SJCRH30 (cell line): ENCODE measurements around the gene VSIG2. TPM values are rescaled to one million over a fixed set of nuclear protein-coding genes. Genes with fewer than 3 reads are reported as not detected.

Experiments
- DNase-seq, 2 experiments: peaks; one replicate each; pipeline ENCODE4 v3.0.0-alpha.2; 2015 to 2020
- H3K27ac ChIP-seq: fragments of 250-450 bp; sonication (Bioruptor Pico); 2 replicates; pipeline ENCODE4 v1.5.1; 2020; ENCODE audit warnings: mild to moderate bottlenecking, moderate library complexity
- H3K27me3 ChIP-seq: fragments of 250-450 bp; sonication (Bioruptor Pico); 2 replicates; pipeline ENCODE4 v1.5.1; 2020; ENCODE audit warnings: mild to moderate bottlenecking, moderate library complexity
- H3K36me3 ChIP-seq: fragments of 250-450 bp; sonication (Bioruptor Pico); 2 replicates; pipeline ENCODE4 v1.5.1; 2020; ENCODE audit warnings: mild to moderate bottlenecking, moderate library complexity
- H3K4me1 ChIP-seq: fragments of 250-450 bp; sonication (Bioruptor Pico); 2 replicates; pipeline ENCODE4 v1.5.1; 2020; ENCODE audit warnings: mild to moderate bottlenecking, moderate library complexity
- H3K4me3 ChIP-seq: fragments of 250-450 bp; sonication (Bioruptor Pico); 2 replicates; pipeline ENCODE4 v1.5.1; 2020; ENCODE audit warnings: mild to moderate bottlenecking, moderate library complexity
- H3K9me3 ChIP-seq: fragments of 250-450 bp; sonication (Bioruptor Pico); replicated peaks from 2 replicates; pipeline ENCODE4 v1.5.1; 2020; ENCODE audit warnings: mild to moderate bottlenecking, moderate library complexity
- total RNA-seq: library from RNA; depleted of rRNA; stranded (reverse); fragments of >200 nt; shearing (Covaris generic); gene quantifications from 2 replicates; pipeline ENCODE4 v1.2.3, GENCODE V29; 2014

VSIG2 gene
- total RNA-seq, 1 experiment from 2014 or later, result not detected

DNA sequence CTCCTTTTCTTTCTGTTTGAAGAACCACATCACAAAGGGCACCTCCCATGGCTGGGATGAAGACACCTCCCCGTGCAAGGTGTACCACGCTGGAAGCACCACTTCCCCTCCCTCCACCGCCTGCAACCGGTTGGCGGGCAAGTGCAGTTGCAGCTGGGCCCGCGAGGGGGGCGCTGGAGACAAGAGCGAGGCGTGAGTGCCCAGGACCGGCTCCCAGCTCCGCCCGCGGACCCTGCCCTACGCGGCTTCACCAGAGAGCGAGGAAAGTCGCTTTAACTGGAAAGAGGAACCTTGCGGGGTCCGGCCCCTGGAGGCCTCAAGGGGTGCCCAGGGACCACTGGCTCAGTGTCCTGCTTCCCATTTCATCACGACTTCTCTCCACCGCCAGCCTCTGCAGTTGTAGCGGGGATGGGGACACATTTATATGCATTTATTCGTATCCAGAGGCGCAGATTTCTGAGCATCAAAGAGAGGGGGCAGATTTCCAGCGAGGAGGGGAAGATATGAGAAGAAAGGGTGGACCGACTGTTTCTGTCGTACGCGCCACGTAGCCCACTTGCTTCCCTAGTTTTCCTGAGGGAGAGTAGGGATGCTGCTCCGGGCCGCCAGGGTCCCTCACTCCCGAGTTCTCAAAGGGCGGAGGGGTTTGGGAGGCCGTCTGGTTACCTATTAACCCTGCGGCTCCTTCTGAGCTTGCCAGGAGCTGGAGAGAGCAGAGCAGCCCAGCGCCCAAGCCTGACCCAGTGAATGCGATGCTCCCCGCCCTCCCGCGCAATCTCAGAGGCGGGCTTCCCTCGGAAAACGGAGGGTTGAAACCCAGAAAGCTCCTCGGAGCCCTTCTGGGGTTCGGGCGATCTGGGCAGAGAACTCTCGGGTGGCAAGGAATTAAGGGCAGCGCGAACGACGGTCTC lies 6.6 kb upstream of the VSIG2 start:
- no peak for DNase-seq
- no peak overlapping the region for H3K4me3 ChIP-seq
- H3K9me3 ChIP-seq, result no peaks in the 10 kb centered on the region
- H3K27ac ChIP-seq, result no peak overlapping the region
- no peaks in the 10 kb centered on the region for H3K36me3 ChIP-seq
- 0 out of 2 replicates have a peak, but pooled peaks cover 3% of the 10 kb centered on the region for H3K4me1 ChIP-seq
- H3K27me3 ChIP-seq, result no peaks in the 10 kb centered on the region

DNA sequence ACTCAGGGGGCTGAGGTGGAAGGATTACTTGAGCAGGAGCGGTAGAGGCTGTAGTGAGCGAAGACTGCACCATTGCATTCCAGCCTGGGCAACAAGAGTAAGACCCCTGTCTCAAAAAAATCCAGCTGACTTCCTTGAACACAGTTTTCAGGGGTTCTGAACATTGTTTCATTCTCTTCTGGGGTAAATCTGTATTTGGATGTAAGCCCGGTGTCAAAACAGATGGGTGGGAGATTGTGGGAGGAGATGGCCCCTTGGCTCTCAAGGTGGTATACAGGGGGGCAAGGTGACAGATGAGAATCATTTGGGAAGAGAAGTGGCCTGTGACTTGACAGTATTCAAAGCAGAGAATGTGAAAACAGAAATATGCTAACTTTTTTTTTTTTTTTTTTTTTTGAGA lies 5.3 kb upstream of the VSIG2 start:
- H3K27ac ChIP-seq, result no peak overlapping the region
- H3K4me1 ChIP-seq, result no peaks in the 10 kb centered on the region
- DNase-seq, result no peak
- H3K36me3 ChIP-seq, result no peaks in the 10 kb centered on the region
- H3K27me3 ChIP-seq, result no peaks in the 10 kb centered on the region
- H3K4me3 ChIP-seq, result no peak overlapping the region
- H3K9me3 ChIP-seq, result no peaks in the 10 kb centered on the region

DNA sequence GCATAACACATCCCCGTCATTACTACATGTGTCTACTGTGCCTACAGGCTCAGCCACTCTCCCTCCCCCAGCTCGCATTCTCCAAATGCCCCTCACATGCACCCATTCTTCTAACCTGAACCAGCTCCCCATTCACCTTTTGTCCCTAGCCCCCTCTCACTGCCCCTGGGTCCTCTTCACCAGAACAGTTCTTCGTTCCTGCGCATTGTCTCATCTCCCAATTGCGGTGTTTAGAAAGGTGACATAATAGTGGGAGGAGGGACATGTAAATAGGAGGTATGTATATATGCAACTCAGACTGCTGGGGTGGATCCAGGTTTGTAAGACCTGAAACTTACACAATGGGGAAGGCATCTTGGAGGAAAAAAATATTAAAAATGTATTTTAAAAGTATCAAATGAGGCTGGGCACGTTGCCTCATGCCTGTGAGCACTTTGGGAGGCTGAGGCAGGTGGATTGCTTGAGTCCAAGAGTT lies 4.7 kb upstream of the VSIG2 start:
- H3K27ac ChIP-seq, result no peak overlapping the region
- no peak overlapping the region for H3K4me3 ChIP-seq
- H3K27me3 ChIP-seq, result no peaks in the 10 kb centered on the region
- no peaks in the 10 kb centered on the region for H3K36me3 ChIP-seq
- no peaks in the 10 kb centered on the region for H3K9me3 ChIP-seq
- DNase-seq, result no peak
- no peaks in the 10 kb centered on the region for H3K4me1 ChIP-seq

DNA sequence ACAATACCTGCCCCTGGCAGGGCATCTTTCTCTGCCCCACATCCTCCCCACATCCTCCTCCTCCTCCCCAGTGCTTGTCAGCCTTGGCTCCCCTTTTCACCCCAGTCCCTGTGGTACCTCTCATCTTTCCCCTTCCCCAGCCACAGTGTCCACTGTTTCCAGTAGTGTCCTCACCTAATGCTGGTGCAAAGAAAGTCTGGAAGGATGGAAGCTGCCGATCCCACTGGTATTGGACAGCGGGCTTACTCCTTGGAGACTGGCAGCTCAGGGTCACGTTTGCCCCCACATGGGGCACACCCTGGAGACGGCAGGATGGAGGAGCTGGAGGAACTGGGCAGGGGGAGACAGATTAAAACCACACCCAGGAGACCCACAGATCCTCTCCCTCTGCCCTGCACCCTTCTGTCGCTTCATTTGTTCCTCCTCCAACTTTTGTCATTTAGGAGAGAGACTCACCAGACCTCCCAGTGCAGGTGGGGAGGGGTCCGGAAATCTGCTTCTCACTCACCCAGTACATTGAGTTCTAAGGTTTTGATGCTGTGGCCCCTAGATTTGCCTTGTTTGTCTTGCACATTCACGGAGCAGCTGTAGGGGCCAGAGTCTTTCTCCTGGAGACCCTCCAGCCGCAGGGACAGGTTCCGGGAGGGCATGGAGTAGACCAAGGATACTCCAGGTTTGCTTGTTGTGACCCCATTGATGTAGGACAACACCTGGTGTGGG lies 4.1 kb upstream of the VSIG2 start:
- Histone ChIP-seq H3K27ac (no peak overlapping the region), H3K9me3 (no peaks in the 10 kb centered on the region), H3K27me3 (no peaks in the 10 kb centered on the region), H3K36me3 (no peaks in the 10 kb centered on the region), H3K4me1 (no peaks in the 10 kb centered on the region), H3K4me3 (no peak overlapping the region)
- DNase-seq, result no peak

DNA sequence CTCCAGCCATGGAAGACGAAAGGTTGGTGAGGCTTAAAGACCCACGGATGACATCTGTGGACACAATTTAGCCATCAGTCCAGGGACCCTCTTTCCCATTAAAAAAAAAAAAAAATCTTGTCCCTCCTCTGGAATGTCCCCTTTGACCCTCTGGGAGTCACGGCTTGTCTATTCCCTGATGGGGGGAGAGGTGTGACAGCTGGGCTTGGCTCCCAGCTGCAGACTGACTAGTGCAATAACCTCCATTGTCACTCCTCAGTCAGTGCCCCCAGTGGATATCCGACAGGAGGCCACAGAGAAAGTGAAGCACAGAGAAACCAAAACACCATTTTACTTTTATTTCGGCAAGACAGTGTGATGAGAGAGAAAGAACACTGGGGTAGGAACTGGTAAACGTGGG lies 2.7 kb upstream of the VSIG2 start:
- Histone ChIP-seq H3K9me3 (no peaks in the 10 kb centered on the region), H3K4me3 (no peak overlapping the region), H3K36me3 (no peaks in the 10 kb centered on the region), H3K4me1 (no peaks in the 10 kb centered on the region), H3K27ac (no peak overlapping the region), H3K27me3 (no peaks in the 10 kb centered on the region)
- no peak for DNase-seq

DNA sequence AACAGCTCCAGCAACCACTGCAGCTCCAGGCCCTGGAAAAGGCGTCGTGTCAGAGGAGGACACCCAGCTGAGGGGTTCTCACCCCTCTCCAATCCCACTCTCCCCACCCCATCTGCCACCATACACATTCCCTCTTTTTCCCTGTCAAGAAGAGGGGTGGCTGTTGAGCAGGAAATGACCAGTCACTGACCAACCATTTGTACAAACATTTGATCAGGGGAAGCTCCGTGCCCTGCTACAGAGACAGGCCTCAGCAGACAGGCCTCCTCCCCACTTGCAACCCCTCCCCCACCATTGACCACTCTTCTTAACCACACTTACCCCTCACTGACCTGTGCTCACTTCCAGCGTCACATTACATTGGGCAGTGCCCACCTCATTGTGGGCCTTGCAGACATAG lies 2.3 kb upstream of the VSIG2 start:
- H3K27me3 ChIP-seq, result no peaks in the 10 kb centered on the region
- DNase-seq, result no peak

DNA sequence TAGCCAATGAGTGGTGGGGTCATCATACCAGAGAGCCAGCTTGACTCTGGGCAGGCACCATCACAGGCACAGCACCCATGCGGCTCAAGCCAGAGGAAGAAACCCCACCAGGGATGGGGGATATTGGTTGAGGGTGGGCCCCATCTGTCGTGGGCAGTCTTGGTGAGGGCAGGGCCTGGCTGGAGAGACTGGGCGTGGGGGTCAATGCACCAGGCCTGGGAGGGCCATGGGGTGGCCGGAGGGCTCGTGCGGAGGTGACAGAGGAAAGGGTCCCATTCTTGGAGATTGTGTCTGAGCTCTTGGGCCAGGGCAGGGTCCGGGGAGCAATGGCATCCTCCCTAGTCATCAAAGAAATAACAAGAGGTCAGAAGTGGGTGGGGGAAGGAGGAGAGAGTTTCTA lies 1.6 kb upstream of the VSIG2 start:
- Histone ChIP-seq H3K4me3 (no peak overlapping the region), H3K36me3 (no peaks in the 10 kb centered on the region), H3K9me3 (no peaks in the 10 kb centered on the region), H3K27me3 (no peaks in the 10 kb centered on the region), H3K27ac (no peak overlapping the region), H3K4me1 (no peaks in the 10 kb centered on the region)
- DNase-seq, result no peak

More for the DNA sequence above, 2.3 kb upstream of the VSIG2 start:
- Histone ChIP-seq H3K27ac (no peak overlapping the region), H3K4me3 (no peak overlapping the region), H3K4me1 (no peaks in the 10 kb centered on the region), H3K9me3 (no peaks in the 10 kb centered on the region), H3K36me3 (no peaks in the 10 kb centered on the region)

DNA sequence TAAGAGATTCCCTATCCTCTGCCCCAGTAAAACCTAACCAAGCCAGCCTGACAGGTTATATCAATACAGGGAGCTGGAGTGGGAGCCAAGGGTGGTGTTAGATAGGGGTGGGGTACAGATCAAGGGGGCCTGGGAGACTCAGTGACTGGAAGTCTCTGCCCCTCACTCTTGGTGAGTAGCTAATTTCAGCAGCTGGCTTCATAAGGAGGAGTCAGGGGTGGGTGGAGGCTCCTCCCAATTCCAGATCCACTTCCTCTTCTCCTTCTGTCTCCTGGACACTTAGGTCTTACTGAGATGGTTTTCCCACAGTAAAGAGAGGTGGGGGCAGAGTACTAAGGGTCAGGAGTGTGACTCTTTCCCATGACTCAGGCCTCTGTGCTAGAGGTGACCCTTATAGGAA lies 1.1 kb upstream of the VSIG2 start:
- DNase-seq, result no peak
- no peak overlapping the region for H3K27ac ChIP-seq
- H3K9me3 ChIP-seq, result no peaks in the 10 kb centered on the region
- H3K36me3 ChIP-seq, result no peaks in the 10 kb centered on the region
- no peaks in the 10 kb centered on the region for H3K4me1 ChIP-seq
- no peak overlapping the region for H3K4me3 ChIP-seq
- H3K27me3 ChIP-seq, result no peaks in the 10 kb centered on the region

DNA sequence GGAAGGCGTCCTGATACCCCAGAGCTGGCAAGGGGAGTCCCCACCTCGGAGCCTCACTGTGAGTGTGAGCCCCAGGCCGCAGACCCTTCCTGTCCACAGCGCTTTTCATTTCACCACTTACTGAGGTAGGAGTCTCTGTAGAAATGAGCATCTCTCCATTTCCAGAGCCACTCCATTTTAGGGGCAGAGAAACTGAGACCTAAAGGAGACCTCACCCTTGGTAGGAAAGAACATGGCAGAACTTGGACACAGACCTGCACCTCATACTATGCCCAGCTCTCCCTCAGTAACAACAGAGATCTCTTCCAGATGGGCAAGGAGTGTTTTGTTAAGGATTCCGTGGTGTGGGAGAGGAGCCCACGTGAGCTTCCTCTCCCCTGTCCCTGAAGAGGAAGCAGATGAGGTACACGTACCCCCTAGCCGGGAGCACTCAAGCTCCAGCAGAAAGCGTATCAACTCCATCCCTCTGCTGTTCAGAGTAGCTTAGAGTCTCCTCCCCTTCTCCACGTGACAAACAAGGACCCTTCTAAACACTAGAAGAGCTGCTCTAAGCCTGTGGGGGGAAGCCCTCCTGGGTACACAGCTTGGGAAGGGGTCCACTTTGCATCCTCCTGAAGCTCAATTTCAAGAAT lies 532 bp upstream of the VSIG2 start:
- Histone ChIP-seq H3K27ac (no peak overlapping the region), H3K9me3 (no peaks in the 10 kb centered on the region), H3K4me3 (no peak overlapping the region), H3K36me3 (no peaks in the 10 kb centered on the region), H3K4me1 (no peaks in the 10 kb centered on the region), H3K27me3 (no peaks in the 10 kb centered on the region)
- no peak for DNase-seq

DNA sequence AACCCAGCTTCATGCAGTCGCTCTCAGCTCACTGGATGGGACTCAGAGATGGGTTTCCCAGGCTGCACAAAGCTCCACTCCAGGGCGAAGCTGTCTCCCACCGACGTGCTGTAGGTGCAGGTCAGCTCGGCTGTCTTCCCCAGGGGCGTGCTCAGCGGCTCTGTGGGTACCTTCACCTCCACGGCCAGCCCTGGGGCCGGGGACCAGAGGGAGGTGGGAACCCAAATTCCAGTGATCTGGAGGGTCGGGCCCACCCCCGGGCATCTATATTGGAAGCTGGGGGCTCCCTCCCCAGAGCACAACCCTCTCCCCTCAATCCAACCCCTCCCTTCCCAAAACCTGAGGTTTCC lies 689 bp downstream of the VSIG2 start:
- no peaks in the 10 kb centered on the region for H3K27me3 ChIP-seq
- DNase-seq, result no peak
- H3K27ac ChIP-seq, result no peak overlapping the region
- no peaks in the 10 kb centered on the region for H3K36me3 ChIP-seq
- H3K9me3 ChIP-seq, result no peaks in the 10 kb centered on the region
- no peaks in the 10 kb centered on the region for H3K4me1 ChIP-seq
- no peak overlapping the region for H3K4me3 ChIP-seq

DNA sequence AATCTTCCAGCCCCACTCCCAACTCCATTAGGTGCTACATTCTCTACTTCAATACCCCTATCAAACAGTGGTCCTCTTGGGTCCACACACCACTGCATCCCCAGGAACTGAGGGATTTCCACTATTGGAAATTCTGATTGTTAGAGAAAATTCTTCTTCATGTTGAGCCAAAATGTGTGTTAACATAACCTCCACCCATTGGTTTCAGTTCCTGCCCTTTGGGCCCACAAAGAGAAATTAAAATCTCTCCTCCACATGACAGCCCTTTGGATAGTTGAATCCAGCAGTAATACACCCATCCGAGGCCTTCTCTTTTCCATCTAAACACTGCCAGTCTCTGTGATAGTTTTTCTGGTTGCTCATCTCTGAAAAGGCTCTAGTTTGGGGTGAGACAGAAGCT lies 2.1 kb downstream of the VSIG2 start:
- Histone ChIP-seq H3K4me3 (no peak overlapping the region), H3K27me3 (no peaks in the 10 kb centered on the region), H3K27ac (no peak overlapping the region), H3K9me3 (no peaks in the 10 kb centered on the region), H3K36me3 (no peaks in the 10 kb centered on the region), H3K4me1 (no peaks in the 10 kb centered on the region)
- DNase-seq, result no peak

DNA sequence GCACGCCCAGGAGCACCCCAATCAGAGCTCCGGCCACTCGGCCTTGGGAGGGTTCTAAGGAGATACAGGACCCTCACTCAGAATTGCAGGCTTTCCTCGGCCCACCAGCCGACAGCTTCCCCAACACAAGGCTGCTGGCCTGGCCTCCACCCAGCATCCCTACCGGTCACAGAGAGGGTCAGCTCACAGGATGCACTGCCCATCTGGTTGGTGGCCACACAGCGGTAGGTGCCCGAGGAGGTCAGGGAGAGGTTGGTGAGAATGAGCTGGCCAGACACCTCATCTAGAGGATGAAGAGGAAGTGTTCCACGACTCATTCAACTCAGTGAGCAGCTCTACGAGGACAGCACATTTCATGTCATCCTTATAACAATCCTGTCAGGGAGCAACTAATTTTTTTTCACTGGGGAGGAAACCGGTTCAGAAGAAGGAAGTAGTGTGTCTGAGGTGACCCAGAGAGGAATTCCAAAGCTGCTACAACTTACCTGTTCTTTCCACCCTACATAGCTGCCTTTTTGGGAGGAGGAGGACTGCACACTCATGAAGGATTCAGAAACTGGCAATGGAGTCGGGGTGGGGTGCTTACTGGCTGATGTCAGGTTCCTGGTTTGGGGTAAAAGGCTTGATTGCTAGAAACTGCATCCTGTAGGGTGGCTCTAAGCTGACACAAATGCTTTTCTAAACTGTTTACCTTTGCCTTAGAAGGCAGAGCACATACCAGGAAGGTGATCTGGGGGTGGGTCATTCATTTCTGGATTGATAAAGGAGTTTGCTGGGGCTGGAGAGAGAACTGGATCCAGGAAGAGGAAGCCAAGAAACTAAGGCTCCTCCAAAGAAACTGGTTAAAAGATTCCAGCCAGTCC lies 3.3 kb downstream of the VSIG2 start:
- no peak for DNase-seq
- Histone ChIP-seq H3K27me3 (no peaks in the 10 kb centered on the region), H3K4me1 (no peaks in the 10 kb centered on the region), H3K4me3 (no peak overlapping the region), H3K36me3 (no peaks in the 10 kb centered on the region), H3K9me3 (no peaks in the 10 kb centered on the region), H3K27ac (no peak overlapping the region)

DNA sequence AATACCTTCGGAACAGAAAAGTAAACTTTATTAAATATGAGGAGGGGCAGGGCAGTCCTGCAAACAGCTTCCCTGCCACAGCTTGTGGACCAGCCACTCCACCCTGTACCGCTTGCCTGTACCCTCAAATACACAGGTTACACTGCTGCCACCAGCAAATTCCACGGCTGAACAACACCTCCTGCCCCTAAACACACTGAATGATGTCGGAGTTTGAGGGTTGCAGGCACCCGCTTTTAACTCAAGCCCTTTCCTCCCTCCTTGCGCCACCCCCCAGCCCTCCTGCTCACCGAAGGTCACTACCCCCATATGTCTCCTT lies 4.0 kb downstream of the VSIG2 start:
- Histone ChIP-seq H3K4me1 (no peaks in the 10 kb centered on the region), H3K27me3 (no peaks in the 10 kb centered on the region), H3K36me3 (no peaks in the 10 kb centered on the region), H3K4me3 (no peak overlapping the region), H3K27ac (no peak overlapping the region), H3K9me3 (no peaks in the 10 kb centered on the region)
- no peak for DNase-seq

DNA sequence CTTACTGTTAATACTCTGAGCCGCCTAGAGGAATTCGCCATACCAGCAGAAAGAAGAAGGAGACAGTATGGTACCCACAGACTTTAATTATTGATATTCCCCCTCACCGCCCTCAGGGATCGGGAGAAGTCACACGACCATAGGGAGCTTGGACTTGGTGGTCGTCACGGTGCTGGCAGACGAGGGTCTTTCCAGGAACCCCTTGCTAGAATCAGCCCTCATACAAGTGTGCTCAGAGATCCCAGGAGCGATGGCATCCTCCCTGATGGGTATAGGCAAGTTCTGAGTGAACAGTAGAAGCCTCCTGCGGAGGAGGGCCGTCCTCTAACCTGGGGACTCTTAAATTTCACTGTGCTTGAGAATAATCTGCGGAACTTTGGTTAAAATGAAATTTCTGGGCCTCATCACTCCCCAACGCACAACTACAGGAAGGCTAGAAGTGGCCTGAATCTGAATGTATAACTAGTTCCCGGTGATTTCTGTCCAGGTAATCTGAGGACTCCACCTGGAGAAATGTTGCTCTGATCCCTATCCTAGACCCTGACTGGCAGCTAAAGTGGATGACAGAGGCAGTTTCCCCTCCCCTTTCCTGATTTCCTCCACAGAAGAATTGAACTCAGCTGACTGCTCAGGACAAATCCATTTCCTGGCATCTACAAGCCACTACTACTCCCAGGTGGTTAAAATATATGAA lies 4.5 kb downstream of the VSIG2 start:
- no peaks in the 10 kb centered on the region for H3K4me1 ChIP-seq
- H3K9me3 ChIP-seq, result no peaks in the 10 kb centered on the region
- DNase-seq, result no peak
- H3K4me3 ChIP-seq, result no peak overlapping the region
- H3K36me3 ChIP-seq, result no peaks in the 10 kb centered on the region
- H3K27ac ChIP-seq, result no peak overlapping the region
- H3K27me3 ChIP-seq, result no peaks in the 10 kb centered on the region
